RWPE2 (cell line): ENCODE results near the gene SYTL5.

Experiments used
- ATAC-seq: fragments of 200-7000 bp; cut with Tn5 transposase; 3 replicates; pipeline ENCODE4 v1.9.1; 2021; ENCODE audit warnings: low read depth
- DNase-seq: peaks from one replicate; pipeline ENCODE4 v3.0.0-alpha.2; 2020; ENCODE audit warnings: low spot score
- H3K27ac ChIP-seq: fragments of 450-650 bp; 2 replicates; pipeline ENCODE4 v1.5.1; 2017; ENCODE audit warnings: mild to moderate bottlenecking; ENCODE audit not compliant: poor library complexity, severe bottlenecking
- H3K27me3 ChIP-seq: fragments of 250-450 bp; sonication (Bioruptor Pico); 2 replicates; pipeline ENCODE4 v1.5.1; 2021; ENCODE audit warnings: mild to moderate bottlenecking, moderate library complexity; ENCODE audit not compliant: insufficient read depth, poor library complexity, severe bottlenecking
- H3K36me3 ChIP-seq: fragments of 250-450 bp; sonication (Bioruptor Pico); 2 replicates; pipeline ENCODE4 v1.5.1; 2020; ENCODE audit warnings: low read depth, mild to moderate bottlenecking, moderate library complexity
- H3K4me1 ChIP-seq: fragments of 250-450 bp; sonication (Bioruptor Pico); 2 replicates; pipeline ENCODE4 v1.5.1; 2021; ENCODE audit warnings: mild to moderate bottlenecking, moderate library complexity; ENCODE audit not compliant: insufficient read depth, poor library complexity, severe bottlenecking
- H3K4me3 ChIP-seq: fragments of 250-450 bp; sonication (Bioruptor Pico); 2 replicates; pipeline ENCODE4 v1.5.1; 2021; ENCODE audit warnings: mild to moderate bottlenecking, moderate library complexity; ENCODE audit not compliant: severe bottlenecking
- H3K9me3 ChIP-seq: fragments of 250-450 bp; sonication (Bioruptor Pico); 2 replicates; pipeline ENCODE4 v1.5.1; 2021; ENCODE audit warnings: mild to moderate bottlenecking, moderate library complexity; ENCODE audit not compliant: severe bottlenecking
- TF ChIP-seq, protein P1 (sequence below): fragments of 450-650 bp; IDR thresholded peaks from one replicate; pipeline ENCODE4 v1.5.1; 2017; ENCODE audit warnings: mild to moderate bottlenecking, moderate library complexity; ENCODE audit not compliant: poor library complexity, severe bottlenecking

The SYTL5 gene

DNA sequence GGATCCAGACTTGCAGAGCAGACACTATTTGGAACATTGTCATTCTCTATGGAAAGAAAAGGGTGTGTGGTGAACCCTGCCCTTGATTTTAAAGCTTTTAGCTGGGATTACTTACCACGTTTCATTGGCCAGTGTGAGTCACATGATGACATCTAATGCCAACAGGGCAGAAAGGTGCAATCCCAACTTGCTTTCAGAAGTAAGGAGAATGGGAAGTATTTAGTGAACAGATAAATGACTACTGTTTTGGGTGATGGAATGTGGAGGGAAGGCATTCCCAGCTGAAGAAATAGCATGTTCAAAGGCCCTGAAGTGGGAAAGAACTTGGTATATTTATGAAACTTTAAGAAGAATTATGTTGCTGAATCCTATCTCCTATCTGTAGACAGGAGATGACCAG, 44.5 kb downstream of the SYTL5 start:
- no peaks in the 10 kb centered on the region for H3K9me3 ChIP-seq
- DNase-seq, result no peak

DNA sequence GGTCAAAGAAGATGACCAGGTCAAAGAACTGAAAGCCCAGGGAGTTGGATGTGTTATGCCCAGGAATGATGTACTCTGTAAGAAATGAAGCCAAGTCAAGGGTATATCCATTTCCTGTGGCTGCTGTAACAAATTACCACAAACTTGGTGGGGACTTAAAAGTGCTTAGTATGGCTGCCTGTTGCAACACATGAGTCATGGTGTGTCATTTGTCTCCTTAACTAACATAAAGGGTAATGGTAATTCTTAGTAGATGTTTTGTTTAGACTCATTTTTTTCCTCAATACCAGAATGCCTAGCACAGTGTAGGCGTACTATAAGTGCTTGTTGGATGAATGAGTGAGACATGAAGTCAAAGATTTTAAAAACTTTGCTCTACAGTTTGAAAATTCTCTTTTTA, 45.7 kb downstream of the SYTL5 start:
- TF ChIP-seq, protein P1, sequence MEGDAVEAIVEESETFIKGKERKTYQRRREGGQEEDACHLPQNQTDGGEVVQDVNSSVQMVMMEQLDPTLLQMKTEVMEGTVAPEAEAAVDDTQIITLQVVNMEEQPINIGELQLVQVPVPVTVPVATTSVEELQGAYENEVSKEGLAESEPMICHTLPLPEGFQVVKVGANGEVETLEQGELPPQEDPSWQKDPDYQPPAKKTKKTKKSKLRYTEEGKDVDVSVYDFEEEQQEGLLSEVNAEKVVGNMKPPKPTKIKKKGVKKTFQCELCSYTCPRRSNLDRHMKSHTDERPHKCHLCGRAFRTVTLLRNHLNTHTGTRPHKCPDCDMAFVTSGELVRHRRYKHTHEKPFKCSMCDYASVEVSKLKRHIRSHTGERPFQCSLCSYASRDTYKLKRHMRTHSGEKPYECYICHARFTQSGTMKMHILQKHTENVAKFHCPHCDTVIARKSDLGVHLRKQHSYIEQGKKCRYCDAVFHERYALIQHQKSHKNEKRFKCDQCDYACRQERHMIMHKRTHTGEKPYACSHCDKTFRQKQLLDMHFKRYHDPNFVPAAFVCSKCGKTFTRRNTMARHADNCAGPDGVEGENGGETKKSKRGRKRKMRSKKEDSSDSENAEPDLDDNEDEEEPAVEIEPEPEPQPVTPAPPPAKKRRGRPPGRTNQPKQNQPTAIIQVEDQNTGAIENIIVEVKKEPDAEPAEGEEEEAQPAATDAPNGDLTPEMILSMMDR, result no peak
- peak overlapping the region; percentile 41 for H3K27ac ChIP-seq
- no peaks in the 10 kb centered on the region for H3K9me3 ChIP-seq
- no peaks in the 10 kb centered on the region for H3K36me3 ChIP-seq
- DNase-seq, result no peak
- peaks cover 12% of the 10 kb centered on the region for H3K4me1 ChIP-seq
- peak; percentile 89 for ATAC-seq
- H3K4me3 ChIP-seq, result no peak overlapping the region
- no peaks in the 10 kb centered on the region for H3K27me3 ChIP-seq

More for the DNA sequence above, 44.5 kb downstream of the SYTL5 start:
- ATAC-seq, result no peak
- Histone ChIP-seq H3K27ac (no peak overlapping the region), H3K36me3 (no peaks in the 10 kb centered on the region), H3K4me3 (no peak overlapping the region), H3K27me3 (no peaks in the 10 kb centered on the region), H3K4me1 (peaks cover 12% of the 10 kb centered on the region)
- TF ChIP-seq, protein P1, result no peak

DNA sequence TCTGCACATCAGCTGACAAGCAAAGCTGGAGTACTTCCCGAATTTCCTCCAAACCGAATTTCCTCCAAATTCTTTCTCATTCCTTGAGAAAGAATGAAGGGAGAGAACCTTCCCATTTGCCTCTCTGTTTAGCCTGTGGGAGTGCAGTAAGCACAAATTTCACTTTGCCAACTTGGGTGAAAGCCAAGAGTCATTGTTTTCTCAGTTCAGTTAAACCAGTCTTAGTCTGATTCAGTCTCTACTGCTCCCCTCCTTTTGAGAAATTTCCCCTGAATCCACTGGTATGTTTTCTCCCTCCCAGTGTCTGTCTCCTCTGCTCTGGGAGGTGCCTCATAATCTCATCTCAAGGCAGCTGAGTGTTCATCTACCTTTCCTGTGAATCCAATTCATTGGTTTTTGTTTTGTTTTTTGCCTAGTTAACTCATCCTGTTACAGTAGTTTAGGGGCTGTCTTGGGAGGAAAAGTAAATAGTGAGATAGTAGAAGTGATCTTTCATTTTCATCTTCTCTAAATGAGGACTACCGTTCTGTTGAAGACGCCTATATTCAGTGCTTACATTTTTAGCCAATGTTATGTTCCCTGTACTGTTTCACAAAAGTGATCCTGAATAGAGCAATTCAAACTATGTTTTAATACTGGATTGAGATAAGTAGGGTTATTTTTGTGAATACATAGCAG, 49.0 kb downstream of the SYTL5 start:
- H3K9me3 ChIP-seq, result no peaks in the 10 kb centered on the region
- H3K4me3 ChIP-seq, result no peak overlapping the region
- TF ChIP-seq, protein P1, result no peak
- no peaks in the 10 kb centered on the region for H3K36me3 ChIP-seq
- ATAC-seq (peak; percentile 62), DNase-seq (no peak)
- H3K4me1 ChIP-seq, result peaks cover 12% of the 10 kb centered on the region
- peak overlapping the region; percentile 22 for H3K27ac ChIP-seq
- H3K27me3 ChIP-seq, result no peaks in the 10 kb centered on the region

DNA sequence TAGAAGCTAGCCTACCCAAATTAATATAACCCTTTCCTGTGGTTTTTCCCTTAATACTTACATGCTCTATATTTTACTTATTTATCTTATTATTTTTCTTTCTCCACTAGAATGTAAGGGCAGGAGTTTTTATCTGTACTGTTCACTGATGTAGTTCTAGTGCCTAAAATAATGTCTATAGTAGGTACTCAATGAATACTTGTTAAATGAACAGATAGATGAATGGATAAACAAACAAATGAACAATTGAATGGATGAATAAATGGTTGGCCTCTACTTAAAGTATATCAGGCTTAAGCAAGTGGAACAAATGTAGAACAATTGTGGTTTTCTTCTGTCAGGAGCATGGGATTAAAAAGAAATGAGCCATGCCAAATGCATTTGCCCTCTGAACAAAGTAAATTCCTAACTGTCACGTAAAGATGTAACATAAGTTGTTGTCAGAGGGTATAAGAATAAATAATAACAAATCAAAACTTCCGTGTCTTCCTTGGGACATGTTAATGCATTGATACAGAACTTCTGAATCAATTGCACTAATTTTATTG, 54.1 kb downstream of the SYTL5 start:
- Histone ChIP-seq H3K27ac (no peak overlapping the region), H3K4me3 (no peak overlapping the region), H3K36me3 (no peaks in the 10 kb centered on the region), H3K9me3 (no peaks in the 10 kb centered on the region), H3K4me1 (peaks cover 10% of the 10 kb centered on the region), H3K27me3 (no peaks in the 10 kb centered on the region)
- ATAC-seq (peak; percentile 33; the same call in 1 of the 3 replicates), DNase-seq (no peak)
- TF ChIP-seq, protein P1, result no peak

DNA sequence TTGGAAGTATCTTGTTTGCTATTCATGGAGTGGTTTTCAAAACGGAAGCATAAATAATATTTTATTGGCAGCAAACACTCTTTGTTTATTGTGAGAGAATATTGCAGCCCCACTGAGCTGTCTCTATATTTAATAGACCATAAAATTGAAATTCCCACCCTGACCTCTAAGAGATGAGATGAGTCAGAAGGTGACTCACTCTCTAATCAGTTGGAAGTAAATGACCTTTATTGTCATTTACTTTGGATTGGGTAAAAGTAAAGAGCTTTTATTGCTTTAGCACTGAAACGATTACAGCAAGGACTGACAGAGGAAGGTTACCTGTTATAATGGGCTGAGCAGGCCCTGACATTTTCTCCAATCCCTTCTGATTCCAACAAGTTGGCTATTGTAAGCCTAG, 55.0 kb downstream of the SYTL5 start:
- Histone ChIP-seq H3K4me3 (no peak overlapping the region), H3K27me3 (no peaks in the 10 kb centered on the region), H3K9me3 (no peaks in the 10 kb centered on the region), H3K4me1 (peaks cover 9% of the 10 kb centered on the region), H3K36me3 (no peaks in the 10 kb centered on the region), H3K27ac (no peak overlapping the region)
- ATAC-seq (peak; percentile 56), DNase-seq (no peak)
- TF ChIP-seq, protein P1, result no peak
